ENCODE results near the gene SART3.

GRCh38 chr12:108517288-108518100 lies 43.5 kb downstream of the SART3 start:
- TF ChIP-seq CTCF (IDR thresholded peaks at IDR 0.05) (no peak), EZH2 (IDR thresholded peaks at IDR 0.05) (no peak), EZH2phosphoT487 (IDR thresholded peaks at IDR 0.05) (no peak)

Data from neural progenitor cell (in vitro differentiated cells).